GM19035 (cell line): ENCODE data around the gene STX18.

Source experiments
- ATAC-seq: cut with Tn5 transposase; IDR thresholded peaks from one replicate; pipeline ENCODE4 v1.9.1; 2021; ENCODE audit not compliant: unreplicated experiment

STX18 gene

DNA sequence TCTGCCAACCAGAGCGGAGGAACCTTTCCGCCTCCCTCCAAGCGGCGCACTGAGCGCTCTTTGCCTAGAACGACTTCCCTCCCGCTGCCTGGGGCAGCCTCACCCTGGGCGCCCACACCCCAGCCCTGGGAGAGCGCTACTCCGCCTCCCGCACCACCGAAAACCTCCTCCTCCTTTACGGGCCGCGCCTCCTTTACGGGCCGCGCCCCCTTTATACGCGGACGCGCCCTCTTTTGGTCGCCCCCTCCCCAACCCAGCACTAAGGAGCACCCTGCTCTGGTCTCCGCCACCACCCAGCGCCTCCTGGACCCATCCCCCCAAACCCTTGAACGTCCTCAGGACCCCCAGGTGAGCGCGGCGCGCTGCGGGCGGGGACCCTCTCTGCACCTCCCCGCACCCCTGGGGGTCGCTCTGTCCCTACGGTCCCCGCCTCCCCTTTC is 155.5 kb downstream of the STX18 start:
- ATAC-seq: no peak

DNA sequence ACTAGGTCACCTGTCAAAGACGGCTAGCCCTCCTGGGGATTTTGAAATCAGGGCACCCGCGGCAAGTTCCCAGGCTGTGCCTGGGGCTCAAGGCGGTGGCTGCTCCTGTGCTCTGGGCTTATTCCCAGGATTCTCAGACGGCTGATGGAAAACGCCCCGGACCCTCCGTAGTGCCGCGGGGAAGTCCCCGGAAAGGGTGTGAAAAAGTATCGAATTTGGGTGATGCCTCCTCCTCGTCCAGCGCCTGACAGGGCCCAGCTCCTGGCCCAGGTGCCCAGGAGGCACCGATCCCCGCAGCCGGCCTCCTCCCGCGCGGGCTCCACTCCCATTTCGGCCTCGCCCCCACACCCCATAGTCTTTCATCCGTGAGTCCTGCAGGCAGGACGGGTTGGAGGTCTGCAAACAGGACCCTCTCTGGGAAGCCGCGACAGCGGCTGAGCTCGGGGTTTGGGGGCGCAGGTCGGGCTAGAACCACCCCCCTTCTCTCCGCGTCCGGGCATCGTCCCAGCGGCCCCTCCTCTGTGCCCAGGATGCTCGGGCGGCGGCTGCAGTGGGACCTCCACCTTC is 156.0 kb downstream of the STX18 start:
- no peak for ATAC-seq

DNA sequence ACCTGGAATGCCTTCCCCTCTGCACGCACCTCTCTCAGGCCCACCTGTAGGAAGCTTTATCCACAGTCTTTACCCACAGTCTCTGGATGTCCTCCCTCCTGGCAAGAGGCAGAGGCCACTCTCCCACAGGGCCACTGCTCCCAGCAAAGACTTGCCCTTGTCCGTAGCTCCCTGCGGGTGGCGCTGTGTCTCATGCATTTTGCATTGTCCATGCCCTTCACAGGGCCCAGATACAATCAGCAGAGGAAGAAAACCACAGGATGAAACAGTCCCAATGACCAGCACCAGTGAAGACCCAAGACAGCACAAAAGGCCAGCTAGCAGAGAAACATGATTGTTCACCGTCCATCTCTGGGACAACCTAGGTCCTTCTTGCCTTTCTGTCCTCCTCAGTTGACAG is 157.0 kb downstream of the STX18 start:
- ATAC-seq: no peak

DNA sequence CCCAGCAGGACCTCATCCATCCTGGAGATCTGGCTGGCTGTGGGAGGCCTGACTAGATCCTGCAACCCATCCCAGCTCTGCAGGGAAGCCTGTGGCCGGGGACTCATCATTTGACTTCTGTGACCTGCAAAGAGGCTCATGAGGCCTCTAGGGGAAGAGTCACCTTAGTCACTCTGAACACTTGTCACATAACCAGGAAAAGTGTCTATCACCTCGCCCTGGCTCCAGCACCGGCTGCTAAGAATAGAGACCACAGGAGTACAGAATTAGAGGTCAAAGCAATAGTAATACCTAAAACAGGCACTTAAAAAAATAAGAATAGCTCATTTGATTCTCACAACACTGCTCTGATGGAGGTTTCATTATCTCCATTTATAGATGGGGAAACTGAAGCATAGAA is 158.8 kb downstream of the STX18 start:
- ATAC-seq: no peak

DNA sequence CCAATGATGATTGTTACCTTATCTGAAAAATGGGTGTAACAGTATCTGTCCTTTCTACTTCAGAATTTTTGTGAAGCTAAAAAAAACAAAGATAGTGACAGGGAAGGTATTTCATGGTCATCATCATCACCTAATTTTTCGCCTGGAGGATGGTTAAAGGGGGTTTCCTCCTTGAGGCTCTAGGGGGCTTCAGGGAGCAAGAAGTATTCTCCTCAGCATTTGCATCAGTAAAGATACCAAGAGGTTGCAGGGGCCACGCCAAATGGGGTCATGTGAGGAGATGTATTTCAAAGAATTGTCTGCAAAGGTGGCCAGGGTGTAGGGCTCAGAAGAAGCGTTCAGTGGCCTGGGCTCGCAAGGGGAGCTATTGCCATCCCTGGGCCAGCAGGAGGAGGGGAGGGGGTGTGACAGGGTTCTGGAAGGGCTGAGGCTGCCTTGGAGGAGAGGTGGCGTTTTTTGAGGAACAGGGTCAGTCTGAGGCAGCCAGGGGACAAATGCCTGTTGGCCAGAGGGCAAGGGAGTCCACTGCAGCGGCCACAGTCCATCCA is 162.2 kb downstream of the STX18 start:
- no peak for ATAC-seq

DNA sequence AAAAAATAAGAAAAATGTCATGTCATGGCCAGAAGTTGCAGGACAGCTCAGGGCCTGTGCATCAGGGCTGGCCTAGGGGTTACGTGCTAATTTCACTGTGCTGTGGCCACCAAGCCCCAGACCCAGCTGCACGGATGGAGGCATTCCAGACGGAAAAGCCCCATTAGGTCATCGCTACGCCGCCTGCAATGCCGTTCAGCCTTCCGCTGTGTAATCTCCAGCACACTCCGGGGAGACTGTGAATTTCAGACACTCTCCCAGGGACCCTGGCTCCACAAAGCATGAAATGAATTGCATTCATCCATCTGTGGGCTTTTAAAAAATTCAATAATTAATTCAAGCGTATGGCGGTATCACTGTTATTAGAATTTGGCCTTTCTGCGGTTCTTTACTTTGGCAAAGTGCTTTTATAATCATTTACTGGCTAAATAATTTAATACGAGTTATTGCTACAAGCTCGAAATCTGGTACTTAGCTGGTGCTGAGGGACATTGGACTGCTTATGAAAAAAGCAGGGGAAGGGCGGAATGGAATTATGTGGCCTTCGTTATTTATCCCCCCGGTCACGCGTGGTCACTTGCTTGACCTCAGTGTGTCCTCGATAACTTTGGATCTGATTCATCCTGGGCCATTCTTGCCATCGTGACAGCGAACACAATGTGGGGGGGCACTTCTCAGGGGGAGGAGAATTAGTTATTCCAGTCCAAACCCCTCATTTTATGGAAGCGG is 164.0 kb downstream of the STX18 start:
- ATAC-seq: no peak

DNA sequence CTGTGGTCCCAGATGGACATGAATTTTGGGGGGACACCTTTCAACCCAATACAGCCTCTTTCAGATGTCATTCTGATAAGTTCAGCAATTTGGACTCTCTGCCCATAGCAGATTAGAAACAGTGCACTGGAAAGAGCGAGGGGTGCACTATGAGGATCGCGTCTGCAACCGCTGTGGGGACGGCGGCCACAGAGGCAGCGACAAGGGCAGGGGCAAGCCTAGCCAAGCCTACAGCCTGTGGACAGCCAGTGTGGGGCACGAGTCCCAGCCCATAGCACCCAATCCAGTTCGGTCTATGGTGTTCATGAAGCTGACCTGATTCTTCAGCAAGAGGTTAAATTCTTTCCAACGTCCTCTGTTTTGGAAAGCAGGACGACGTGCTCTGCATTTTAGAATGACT is 164.7 kb downstream of the STX18 start:
- ATAC-seq: no peak

DNA sequence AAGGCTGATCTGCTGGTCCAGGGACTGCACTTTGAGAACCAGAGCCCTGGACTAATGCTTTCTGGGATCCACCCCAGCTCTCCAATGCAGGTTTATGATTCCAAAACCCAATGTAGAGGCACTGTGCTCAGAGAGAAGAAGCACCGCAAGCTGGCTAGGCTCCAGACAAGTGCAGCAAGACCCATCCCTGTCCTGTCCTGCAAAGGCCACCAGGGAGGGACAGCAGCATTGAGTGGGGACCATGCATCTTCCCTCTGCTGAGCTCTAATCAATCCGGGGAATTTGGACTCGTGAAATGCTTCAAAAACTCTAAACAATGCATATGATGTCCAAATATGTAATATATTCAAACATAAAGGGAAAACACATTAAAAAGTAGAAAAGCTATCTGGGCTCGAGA is 165.8 kb downstream of the STX18 start:
- no peak for ATAC-seq

DNA sequence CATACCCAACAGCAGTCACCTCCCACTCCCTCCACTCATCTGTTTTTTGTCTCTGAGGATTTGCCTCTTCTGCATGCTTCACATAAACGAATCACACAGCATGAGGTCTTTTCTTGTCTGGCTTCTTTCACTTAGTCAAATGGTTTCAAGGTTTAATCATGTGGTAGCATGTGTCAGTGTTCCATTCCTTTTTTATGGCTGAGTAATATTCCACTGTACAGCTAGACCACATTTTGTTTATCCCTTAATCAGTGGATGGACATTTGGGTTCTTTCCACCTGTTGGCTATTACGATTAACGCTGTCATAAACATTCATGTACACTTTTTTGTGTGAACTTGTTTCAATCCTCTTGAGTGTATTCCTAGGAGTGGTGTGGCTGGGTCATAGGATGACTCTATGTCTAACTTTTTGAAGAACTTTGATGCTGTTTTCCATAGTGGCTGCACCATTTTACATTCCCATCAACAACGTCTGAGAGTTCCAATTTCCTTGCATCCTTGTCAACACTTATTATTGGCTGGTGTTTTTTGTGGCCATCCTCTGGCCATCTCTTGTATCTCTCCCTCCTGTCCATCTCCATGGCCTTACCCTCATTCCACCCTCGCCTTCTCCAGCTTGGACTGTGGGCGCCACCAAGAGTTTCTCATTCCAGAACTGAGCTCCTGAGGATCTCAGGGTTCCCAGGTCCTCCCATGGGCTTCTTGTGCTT is 167.3 kb downstream of the STX18 start:
- no peak for ATAC-seq
